GM18498 (cell line): Measurements from ENCODE around the gene POLQ.

Source experiments
- ATAC-seq: cut with Tn5 transposase; IDR thresholded peaks from one replicate; pipeline ENCODE4 v1.9.1; 2021; ENCODE audit warnings: mild to moderate bottlenecking, moderate library complexity; ENCODE audit not compliant: unreplicated experiment

Gene POLQ

GRCh38 chr3:121545574-121546455, at the start of gene POLQ:
POLQ (minus strand) TSS chr3:121545988; CDS start chr3:121545877, 111 bp downstream.
- ATAC-seq, result peak; percentile 76

- no peak for ATAC-seq
These were observed 49.1 kb upstream of the POLQ start for GRCh38 chr3:121594850-121595249.

GRCh38 chr3:121593806-121594205, 48.0 kb upstream of the POLQ start:
- ATAC-seq, result peak; percentile 20

GRCh38 chr3:121592856-121593702, 47.3 kb upstream of the POLQ start, which contains the start of gene FBXO40:
FBXO40 (plus strand) TSS chr3:121593379; CDS start chr3:121620576, 27,197 bp downstream.
- peak; percentile 81 for ATAC-seq

- peak; percentile 72 for ATAC-seq
These were observed 38.6 kb upstream of the POLQ start for GRCh38 chr3:121584418-121584817.

- no peak for ATAC-seq
These were observed 35.9 kb upstream of the POLQ start for GRCh38 chr3:121581691-121582090.

GRCh38 chr3:121574449-121574848, 28.7 kb upstream of the POLQ start:
- ATAC-seq, result no peak

- ATAC-seq, result no peak
These were observed 21.9 kb upstream of the POLQ start, which contains the start of gene ARGFX for GRCh38 chr3:121567649-121568048. ARGFX (plus strand) TSS chr3:121567949; CDS start chr3:121570714, 2,765 bp downstream.

GRCh38 chr3:121566773-121567172, 21.0 kb upstream of the POLQ start:
- no peak for ATAC-seq

GRCh38 chr3:121562148-121562547, 16.4 kb upstream of the POLQ start:
- no peak for ATAC-seq

GRCh38 chr3:121557426-121557934, 11.7 kb upstream of the POLQ start:
- ATAC-seq, result no peak

GRCh38 chr3:121552797-121553196, 7.0 kb upstream of the POLQ start:
- ATAC-seq, result no peak

GRCh38 chr3:121552379-121552778, 6.6 kb upstream of the POLQ start:
- ATAC-seq, result no peak

- ATAC-seq, result no peak
These were observed 677 bp downstream of the POLQ start for GRCh38 chr3:121545049-121545573.

GRCh38 chr3:121542924-121543323, 2.9 kb downstream of the POLQ start:
- no peak for ATAC-seq

- ATAC-seq, result peak; percentile 78
These were observed 14.5 kb downstream of the POLQ start for GRCh38 chr3:121531269-121531668.

- ATAC-seq, result no peak
These were observed 16.5 kb downstream of the POLQ start for GRCh38 chr3:121529308-121529707.

GRCh38 chr3:121520510-121520909, 25.3 kb downstream of the POLQ start:
- no peak for ATAC-seq

GRCh38 chr3:121517953-121518655, 27.7 kb downstream of the POLQ start:
- ATAC-seq, result no peak

GRCh38 chr3:121515862-121516261, 29.9 kb downstream of the POLQ start:
- ATAC-seq, result no peak
